ENCODE measurements around the gene STAP2. TPM values are rescaled to one million over a fixed set of nuclear protein-coding genes. Genes with fewer than 3 reads are reported as not detected.
A peak's percentile ranks its signal among the peaks of the same experiment; 100 is the strongest.

The STAP2 gene
- total and polyA plus RNA-seq, 9 of the 15 experiments (the other 6 are each of a cell fraction or from before 2014, with no cell fraction given) = 1.2 to 9.8 (median 4.5) TPM

DNA sequence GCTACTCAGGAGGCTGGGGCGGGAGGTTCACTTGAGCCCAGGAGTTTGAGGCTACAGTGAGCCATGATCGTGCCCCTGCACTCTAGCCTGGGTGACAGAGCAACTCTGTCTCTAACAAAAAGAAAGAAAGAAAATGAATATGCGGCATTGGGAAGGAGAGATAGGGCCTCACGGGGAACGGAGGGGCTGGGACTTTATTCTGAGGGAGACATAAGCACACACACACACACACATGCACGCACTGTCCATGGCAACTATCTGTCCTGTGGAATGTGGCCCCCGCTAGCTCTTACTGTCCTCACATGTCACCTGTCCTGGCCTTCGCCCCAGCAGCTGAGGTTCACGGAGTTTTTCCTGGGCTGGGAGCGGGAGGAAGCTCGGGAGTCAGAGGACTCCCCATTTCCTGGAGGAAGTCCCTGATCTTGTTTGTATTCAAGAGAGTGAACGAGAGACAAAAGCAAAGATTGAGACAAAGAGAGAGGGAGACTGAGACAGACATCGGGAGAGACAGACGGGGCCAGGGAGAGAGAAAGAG lies 654 bp downstream of the STAP2 start (continued):
- TF ChIP-seq, protein P1, sequence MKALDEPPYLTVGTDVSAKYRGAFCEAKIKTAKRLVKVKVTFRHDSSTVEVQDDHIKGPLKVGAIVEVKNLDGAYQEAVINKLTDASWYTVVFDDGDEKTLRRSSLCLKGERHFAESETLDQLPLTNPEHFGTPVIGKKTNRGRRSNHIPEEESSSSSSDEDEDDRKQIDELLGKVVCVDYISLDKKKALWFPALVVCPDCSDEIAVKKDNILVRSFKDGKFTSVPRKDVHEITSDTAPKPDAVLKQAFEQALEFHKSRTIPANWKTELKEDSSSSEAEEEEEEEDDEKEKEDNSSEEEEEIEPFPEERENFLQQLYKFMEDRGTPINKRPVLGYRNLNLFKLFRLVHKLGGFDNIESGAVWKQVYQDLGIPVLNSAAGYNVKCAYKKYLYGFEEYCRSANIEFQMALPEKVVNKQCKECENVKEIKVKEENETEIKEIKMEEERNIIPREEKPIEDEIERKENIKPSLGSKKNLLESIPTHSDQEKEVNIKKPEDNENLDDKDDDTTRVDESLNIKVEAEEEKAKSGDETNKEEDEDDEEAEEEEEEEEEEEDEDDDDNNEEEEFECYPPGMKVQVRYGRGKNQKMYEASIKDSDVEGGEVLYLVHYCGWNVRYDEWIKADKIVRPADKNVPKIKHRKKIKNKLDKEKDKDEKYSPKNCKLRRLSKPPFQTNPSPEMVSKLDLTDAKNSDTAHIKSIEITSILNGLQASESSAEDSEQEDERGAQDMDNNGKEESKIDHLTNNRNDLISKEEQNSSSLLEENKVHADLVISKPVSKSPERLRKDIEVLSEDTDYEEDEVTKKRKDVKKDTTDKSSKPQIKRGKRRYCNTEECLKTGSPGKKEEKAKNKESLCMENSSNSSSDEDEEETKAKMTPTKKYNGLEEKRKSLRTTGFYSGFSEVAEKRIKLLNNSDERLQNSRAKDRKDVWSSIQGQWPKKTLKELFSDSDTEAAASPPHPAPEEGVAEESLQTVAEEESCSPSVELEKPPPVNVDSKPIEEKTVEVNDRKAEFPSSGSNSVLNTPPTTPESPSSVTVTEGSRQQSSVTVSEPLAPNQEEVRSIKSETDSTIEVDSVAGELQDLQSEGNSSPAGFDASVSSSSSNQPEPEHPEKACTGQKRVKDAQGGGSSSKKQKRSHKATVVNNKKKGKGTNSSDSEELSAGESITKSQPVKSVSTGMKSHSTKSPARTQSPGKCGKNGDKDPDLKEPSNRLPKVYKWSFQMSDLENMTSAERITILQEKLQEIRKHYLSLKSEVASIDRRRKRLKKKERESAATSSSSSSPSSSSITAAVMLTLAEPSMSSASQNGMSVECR (CRISPR knock-in tag; IDR thresholded peaks at IDR 0.05) = no peak
- TF ChIP-seq RBM15 (IDR thresholded peaks at IDR 0.05; ENCODE audit: insufficient read depth, low read length) = no peak
- TF ChIP-seq, protein P2, sequence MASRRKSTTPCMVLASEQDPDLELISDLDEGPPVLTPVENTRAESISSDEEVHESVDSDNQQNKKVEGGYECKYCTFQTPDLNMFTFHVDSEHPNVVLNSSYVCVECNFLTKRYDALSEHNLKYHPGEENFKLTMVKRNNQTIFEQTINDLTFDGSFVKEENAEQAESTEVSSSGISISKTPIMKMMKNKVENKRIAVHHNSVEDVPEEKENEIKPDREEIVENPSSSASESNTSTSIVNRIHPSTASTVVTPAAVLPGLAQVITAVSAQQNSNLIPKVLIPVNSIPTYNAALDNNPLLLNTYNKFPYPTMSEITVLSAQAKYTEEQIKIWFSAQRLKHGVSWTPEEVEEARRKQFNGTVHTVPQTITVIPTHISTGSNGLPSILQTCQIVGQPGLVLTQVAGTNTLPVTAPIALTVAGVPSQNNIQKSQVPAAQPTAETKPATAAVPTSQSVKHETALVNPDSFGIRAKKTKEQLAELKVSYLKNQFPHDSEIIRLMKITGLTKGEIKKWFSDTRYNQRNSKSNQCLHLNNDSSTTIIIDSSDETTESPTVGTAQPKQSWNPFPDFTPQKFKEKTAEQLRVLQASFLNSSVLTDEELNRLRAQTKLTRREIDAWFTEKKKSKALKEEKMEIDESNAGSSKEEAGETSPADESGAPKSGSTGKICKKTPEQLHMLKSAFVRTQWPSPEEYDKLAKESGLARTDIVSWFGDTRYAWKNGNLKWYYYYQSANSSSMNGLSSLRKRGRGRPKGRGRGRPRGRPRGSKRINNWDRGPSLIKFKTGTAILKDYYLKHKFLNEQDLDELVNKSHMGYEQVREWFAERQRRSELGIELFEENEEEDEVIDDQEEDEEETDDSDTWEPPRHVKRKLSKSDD (conservative IDR thresholded peaks at IDR 0.05; ENCODE audit: low read length) = no peak
- no peak for TF ChIP-seq HDAC3 (IDR thresholded peaks at IDR 0.05; ENCODE audit: borderline replicate concordance, partially characterized antibody)
- TF ChIP-seq FOXM1 (IDR thresholded peaks at IDR 0.05; ENCODE audit: low read depth) = no peak
- no peak for TF ChIP-seq FOXM1 (CRISPR knock-in tag; IDR thresholded peaks at IDR 0.05; ENCODE audit: low read depth)
- TF ChIP-seq TEAD2 (tag; IDR thresholded peaks at IDR 0.05) = no peak
- no peak for TF ChIP-seq GATAD2A (IDR thresholded peaks at IDR 0.05)
- no peak for TF ChIP-seq SMARCC2 (IDR thresholded peaks at IDR 0.05; ENCODE audit: low read depth)
- 0 out of 4 replicates have a peak, but pooled peaks of 1 of the 2 experiments have one; percentile 20 for TF ChIP-seq TRIM24 (IDR thresholded peaks at IDR 0.05)
- no peak for TF ChIP-seq ZNF785 (CRISPR knock-in tag; IDR thresholded peaks at IDR 0.05)
- TF ChIP-seq TEAD1 (CRISPR knock-in tag; IDR thresholded peaks at IDR 0.05) = peak; percentile 85 to 91; a peak in 3 of 4 replicates
- no peak for TF ChIP-seq NR2C1 (IDR thresholded peaks at IDR 0.05)
- no peak for TF ChIP-seq NR2C1 (tag; IDR thresholded peaks at IDR 0.05)
- peak; percentile 41; the same call in 1 of the 2 replicates for TF ChIP-seq MTA3 (IDR thresholded peaks at IDR 0.05; ENCODE audit: borderline replicate concordance)
- no peak for TF ChIP-seq ZNF766 (CRISPR knock-in tag; conservative IDR thresholded peaks at IDR 0.05)
- TF ChIP-seq XRCC5 (IDR thresholded peaks at IDR 0.05; ENCODE audit: low read depth, low read length) = no peak
- no peak for TF ChIP-seq CBX8 (IDR thresholded peaks at IDR 0.05; ENCODE audit: borderline replicate concordance, extremely low read depth, low read depth, low read length, poor library complexity, severe bottlenecking)
- TF ChIP-seq DPF2 (IDR thresholded peaks at IDR 0.05) = peak; percentile 66; the same call in 1 of the 2 replicates
- TF ChIP-seq NR3C1 (CRISPR knock-in tag; IDR thresholded peaks at IDR 0.05) = no peak
- TF ChIP-seq ZC3H8 (IDR thresholded peaks at IDR 0.05) = no peak
- TF ChIP-seq, protein P3, sequence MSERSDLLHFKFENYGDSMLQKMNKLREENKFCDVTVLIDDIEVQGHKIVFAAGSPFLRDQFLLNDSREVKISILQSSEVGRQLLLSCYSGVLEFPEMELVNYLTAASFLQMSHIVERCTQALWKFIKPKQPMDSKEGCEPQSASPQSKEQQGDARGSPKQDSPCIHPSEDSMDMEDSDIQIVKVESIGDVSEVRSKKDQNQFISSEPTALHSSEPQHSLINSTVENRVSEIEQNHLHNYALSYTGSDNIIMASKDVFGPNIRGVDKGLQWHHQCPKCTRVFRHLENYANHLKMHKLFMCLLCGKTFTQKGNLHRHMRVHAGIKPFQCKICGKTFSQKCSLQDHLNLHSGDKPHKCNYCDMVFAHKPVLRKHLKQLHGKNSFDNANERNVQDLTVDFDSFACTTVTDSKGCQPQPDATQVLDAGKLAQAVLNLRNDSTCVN (CRISPR knock-in tag; IDR thresholded peaks at IDR 0.05) = no peak
- TF ChIP-seq ZZZ3 (IDR thresholded peaks at IDR 0.05) = no peak
